IPS DF 6.9 (cell line): ENCODE results near the gene LBH.

Experiments used
- DNase-seq: peaks from one replicate; pipeline ENCODE4 v3.0.0-alpha.2; 2013; ENCODE audit warnings: low read depth, low spot score
- H3K27ac ChIP-seq: one replicate; pipeline ENCODE4 v1.5.1; 2013; ENCODE audit warnings: low read length, control low read depth
- H3K27me3 ChIP-seq: 2 replicates; pipeline ENCODE4 v1.6.1; 2013; ENCODE audit warnings: mild to moderate bottlenecking, low read length; ENCODE audit not compliant: control insufficient read depth, insufficient read depth
- H3K36me3 ChIP-seq: 2 replicates; pipeline ENCODE4 v1.6.1; 2013; ENCODE audit warnings: low read length; ENCODE audit not compliant: control insufficient read depth, insufficient read depth
- H3K4me1 ChIP-seq: 2 replicates; pipeline ENCODE4 v1.6.1; 2013; ENCODE audit warnings: low read length; ENCODE audit not compliant: control insufficient read depth, insufficient read depth
- H3K4me3 ChIP-seq: 2 replicates; pipeline ENCODE4 v1.5.1; 2013; ENCODE audit warnings: mild to moderate bottlenecking, low read length
- H3K9me3 ChIP-seq: 2 replicates; pipeline ENCODE4 v1.6.1; 2013; ENCODE audit warnings: low read length, inconsistent platforms; ENCODE audit not compliant: control insufficient read depth, insufficient read depth
- WGBS: extraction: QIAGEN DNeasy Blood & Tissue Kit; methylation state at CpG from one replicate; pipeline ENCODE4 v1.1.7; 2013; ENCODE audit warnings: mixed read lengths, missing lambda C conversion rate; ENCODE audit not compliant: insufficient read length, insufficient coverage; 5-methylcytosine and 5-hydroxymethylcytosine counted together

The LBH gene

GRCh38 chr2:30288561-30288960 lies 57.2 kb downstream of the LBH start:
- no peaks in the 10 kb centered on the region for H3K9me3 ChIP-seq

GRCh38 chr2:30293303-30293921 lies 62.1 kb downstream of the LBH start:
- no peak overlapping the region for H3K27ac ChIP-seq
- WGBS, result no CpG with 5 or more reads among the region's 12 CpGs
- H3K36me3 ChIP-seq, result no peaks in the 10 kb centered on the region
- no peak overlapping the region for H3K4me3 ChIP-seq
- peaks cover 2% of the 10 kb centered on the region; the same call in 1 of the 2 replicates for H3K4me1 ChIP-seq
- H3K9me3 ChIP-seq, result no peaks in the 10 kb centered on the region
- no peaks in the 10 kb centered on the region for H3K27me3 ChIP-seq
- DNase-seq, result no peak

More at GRCh38 chr2:30288561-30288960, 57.2 kb downstream of the LBH start:
- peaks cover 2% of the 10 kb centered on the region; the same call in 1 of the 2 replicates for H3K4me1 ChIP-seq
- WGBS, result no CpG with 5 or more reads among the region's 2 CpGs
- DNase-seq, result no peak
- no peak overlapping the region for H3K4me3 ChIP-seq
- H3K36me3 ChIP-seq, result no peaks in the 10 kb centered on the region
- no peaks in the 10 kb centered on the region for H3K27me3 ChIP-seq
- H3K27ac ChIP-seq, result no peak overlapping the region

- H3K4me3 ChIP-seq, result no peak overlapping the region
- H3K27ac ChIP-seq, result no peak overlapping the region
- no peaks in the 10 kb centered on the region for H3K9me3 ChIP-seq
- H3K36me3 ChIP-seq, result no peaks in the 10 kb centered on the region
- H3K4me1 ChIP-seq, result peaks cover 2% of the 10 kb centered on the region; the same call in 1 of the 2 replicates
- no peaks in the 10 kb centered on the region for H3K27me3 ChIP-seq
- DNase-seq, result no peak
- 100% methylated on average over 1 of the region's 5 CpGs for WGBS
Observed at GRCh38 chr2:30294133-30294532, 62.8 kb downstream of the LBH start.

GRCh38 chr2:30296496-30296895 lies 65.2 kb downstream of the LBH start:
- Histone ChIP-seq H3K9me3 (no peaks in the 10 kb centered on the region), H3K36me3 (no peaks in the 10 kb centered on the region), H3K27ac (no peak overlapping the region), H3K4me3 (no peak overlapping the region), H3K4me1 (peaks cover 8% of the 10 kb centered on the region), H3K27me3 (no peaks in the 10 kb centered on the region)
- DNase-seq, result no peak

GRCh38 chr2:30298302-30298701 lies 67.0 kb downstream of the LBH start:
- H3K27me3 ChIP-seq, result no peaks in the 10 kb centered on the region
- H3K36me3 ChIP-seq, result no peaks in the 10 kb centered on the region
- no peak overlapping the region for H3K4me3 ChIP-seq
- H3K27ac ChIP-seq, result no peak overlapping the region
- H3K4me1 ChIP-seq, result peaks cover 10% of the 10 kb centered on the region
- DNase-seq, result no peak
- no CpG with 5 or more reads among the region's 6 CpGs for WGBS
- no peaks in the 10 kb centered on the region for H3K9me3 ChIP-seq

- H3K4me1 ChIP-seq, result peaks cover 10% of the 10 kb centered on the region; the same call in 1 of the 2 replicates
- no CpG with 5 or more reads among the region's 3 CpGs for WGBS
Observed at GRCh38 chr2:30300122-30300455, 68.8 kb downstream of the LBH start.

GRCh38 chr2:30300456-30301221 lies 69.3 kb downstream of the LBH start:
- H3K4me1 ChIP-seq, result peaks cover 10% of the 10 kb centered on the region; the same call in 1 of the 2 replicates
- no CpG with 5 or more reads among the region's 6 CpGs for WGBS
- no peak overlapping the region for H3K27ac ChIP-seq
- H3K4me3 ChIP-seq, result no peak overlapping the region
- H3K27me3 ChIP-seq, result no peaks in the 10 kb centered on the region
- DNase-seq, result no peak
- no peaks in the 10 kb centered on the region for H3K9me3 ChIP-seq
- no peaks in the 10 kb centered on the region for H3K36me3 ChIP-seq

More at GRCh38 chr2:30300122-30300455, 68.8 kb downstream of the LBH start:
- DNase-seq, result no peak
- Histone ChIP-seq H3K9me3 (no peaks in the 10 kb centered on the region), H3K27me3 (no peaks in the 10 kb centered on the region), H3K4me3 (no peak overlapping the region), H3K36me3 (no peaks in the 10 kb centered on the region), H3K27ac (no peak overlapping the region)

GRCh38 chr2:30301551-30301950 lies 70.2 kb downstream of the LBH start:
- no CpG with 5 or more reads among the region's 7 CpGs for WGBS
- peaks cover 10% of the 10 kb centered on the region; the same call in 1 of the 2 replicates for H3K4me1 ChIP-seq
- no peaks in the 10 kb centered on the region for H3K9me3 ChIP-seq
- H3K27ac ChIP-seq, result no peak overlapping the region
- DNase-seq, result no peak
- H3K36me3 ChIP-seq, result no peaks in the 10 kb centered on the region
- no peak overlapping the region for H3K4me3 ChIP-seq
- H3K27me3 ChIP-seq, result no peaks in the 10 kb centered on the region

GRCh38 chr2:30302566-30302965 lies 71.2 kb downstream of the LBH start:
- no peak overlapping the region for H3K4me3 ChIP-seq
- no peak overlapping the region for H3K27ac ChIP-seq
- H3K36me3 ChIP-seq, result no peaks in the 10 kb centered on the region
- no peak for DNase-seq
- H3K27me3 ChIP-seq, result no peaks in the 10 kb centered on the region
- no peaks in the 10 kb centered on the region for H3K9me3 ChIP-seq
- WGBS, result no CpG with 5 or more reads among the region's 5 CpGs
- peaks cover 10% of the 10 kb centered on the region; the same call in 1 of the 2 replicates for H3K4me1 ChIP-seq

- H3K27me3 ChIP-seq, result no peaks in the 10 kb centered on the region
Observed at GRCh38 chr2:30303095-30303494, 71.8 kb downstream of the LBH start.

GRCh38 chr2:30305235-30305634 lies 73.9 kb downstream of the LBH start:
- DNase-seq, result no peak
- no peaks in the 10 kb centered on the region for H3K27me3 ChIP-seq
- H3K4me1 ChIP-seq, result peaks cover 8% of the 10 kb centered on the region; the same call in 1 of the 2 replicates
- no peak overlapping the region for H3K4me3 ChIP-seq
- H3K9me3 ChIP-seq, result no peaks in the 10 kb centered on the region
- H3K36me3 ChIP-seq, result no peaks in the 10 kb centered on the region
- no peak overlapping the region for H3K27ac ChIP-seq

More at GRCh38 chr2:30303095-30303494, 71.8 kb downstream of the LBH start:
- no peaks in the 10 kb centered on the region for H3K9me3 ChIP-seq
- no peak overlapping the region for H3K4me3 ChIP-seq
- H3K36me3 ChIP-seq, result no peaks in the 10 kb centered on the region
- H3K27ac ChIP-seq, result no peak overlapping the region
- peaks cover 10% of the 10 kb centered on the region; the same call in 1 of the 2 replicates for H3K4me1 ChIP-seq
- no CpG with 5 or more reads among the region's 11 CpGs for WGBS
- no peak for DNase-seq
